Retina (tissue), 1 donor: ENCODE measurements around the gene PPP3CA.
"Not testable (repeated sequence)": the region's sequence is repeated elsewhere in the genome, so short reads cannot be mapped to it uniquely, and the experiment has no call there.

Experiments
- DNase-seq: peaks from one replicate; pipeline ENCODE4 v3.0.0-alpha.2; 2016

Gene PPP3CA

GRCh38 chr4:101201421-101201820, 145.9 kb downstream of the PPP3CA start:
- DNase-seq = peak; percentile 37

GRCh38 chr4:101200561-101200960, 146.8 kb downstream of the PPP3CA start:
- DNase-seq = no peak

GRCh38 chr4:101199507-101200285, 147.6 kb downstream of the PPP3CA start:
- no peak for DNase-seq

GRCh38 chr4:101198682-101199339, 148.5 kb downstream of the PPP3CA start:
- no peak for DNase-seq

- DNase-seq = no peak
Measured at GRCh38 chr4:101197350-101197749, 150.0 kb downstream of the PPP3CA start.

GRCh38 chr4:101192244-101192643, 155.1 kb downstream of the PPP3CA start:
- no peak for DNase-seq

- peak; percentile 23 for DNase-seq
Measured at GRCh38 chr4:101191302-101192098, 155.8 kb downstream of the PPP3CA start.

GRCh38 chr4:101190751-101191150, 156.6 kb downstream of the PPP3CA start:
- DNase-seq = no peak

- no peak for DNase-seq
Measured at GRCh38 chr4:101188906-101189305, 158.4 kb downstream of the PPP3CA start.

- no peak for DNase-seq
Measured at GRCh38 chr4:101187841-101188240, 159.5 kb downstream of the PPP3CA start.

GRCh38 chr4:101186567-101187184, 160.7 kb downstream of the PPP3CA start:
- no peak for DNase-seq

GRCh38 chr4:101184668-101185067, 162.7 kb downstream of the PPP3CA start:
- DNase-seq = no peak

GRCh38 chr4:101183666-101184373, 163.5 kb downstream of the PPP3CA start:
- DNase-seq = no peak

- no peak for DNase-seq
Measured at GRCh38 chr4:101183221-101183620, 164.1 kb downstream of the PPP3CA start.

- DNase-seq = not testable (repeated sequence)
Measured at GRCh38 chr4:101182688-101183087, 164.6 kb downstream of the PPP3CA start.

GRCh38 chr4:101178731-101179130, 168.6 kb downstream of the PPP3CA start:
- DNase-seq = no peak

- DNase-seq = no peak
Measured at GRCh38 chr4:101177154-101177553, 170.2 kb downstream of the PPP3CA start.

GRCh38 chr4:101175896-101176676, 171.2 kb downstream of the PPP3CA start:
- no peak for DNase-seq

- DNase-seq = no peak
Measured at GRCh38 chr4:101174679-101175345, 172.5 kb downstream of the PPP3CA start.

- no peak for DNase-seq
Measured at GRCh38 chr4:101172369-101172768, 175.0 kb downstream of the PPP3CA start.

GRCh38 chr4:101171747-101172146, 175.6 kb downstream of the PPP3CA start:
- no peak for DNase-seq
